GM10248 (cell line): Measurements from ENCODE around the gene ERMAP.
"Not testable (repeated sequence)": the region's sequence is repeated elsewhere in the genome, so short reads cannot be mapped to it uniquely, and the experiment has no call there.

Source experiments
- CTCF ChIA-PET: fragments of 300-600 bp; sonication (Branson Sonifier 250); formaldehyde crosslinking; extraction: SDS; loops from one replicate; lab custom pipeline; 2021; ENCODE audit warnings: antibody characterized with exemption; lab: Yijun Ruan, JAX
- POLR2A ChIA-PET: fragments of 350-650 bp; sonication (Branson Sonifier 250); formaldehyde crosslinking; extraction: SDS; loops from one replicate; lab custom pipeline; 2020; ENCODE audit warnings: antibody characterized with exemption; lab: Yijun Ruan, JAX
- DNase-seq: peaks from one replicate; pipeline ENCODE4 v3.0.0; 2012; ENCODE audit errors: extremely low spot score
- CTCF ChIP-seq: IDR thresholded peaks from 2 replicates; pipeline ENCODE4 v1.5.1; 2012; ENCODE audit warnings: mild to moderate bottlenecking, low read depth; ENCODE audit errors: extremely low read depth, missing control alignments, control extremely low read depth

The ERMAP gene

DNA sequence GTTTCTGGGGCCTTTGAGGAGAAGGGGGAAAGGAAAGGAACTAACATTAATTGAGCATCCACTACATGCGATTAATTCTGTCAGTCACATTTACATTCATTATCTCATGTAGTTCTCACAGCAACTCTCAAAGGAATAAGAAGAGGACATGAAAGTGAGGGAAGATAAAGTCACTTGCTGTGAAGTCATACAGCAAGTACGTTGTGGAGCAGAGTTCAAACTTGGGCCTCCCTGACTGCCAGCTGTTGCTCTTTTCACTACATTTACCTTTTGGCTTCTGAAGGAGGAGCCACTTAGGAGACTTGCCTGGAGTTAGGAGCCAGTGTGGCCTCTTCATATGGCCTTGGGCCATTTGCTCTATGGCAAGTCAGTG lies 35.7 kb downstream of the ERMAP start:
- DNase-seq: no peak
- CTCF ChIA-PET: no interaction called here
- POLR2A ChIA-PET: no interaction called here
- no peak for TF ChIP-seq CTCF

DNA sequence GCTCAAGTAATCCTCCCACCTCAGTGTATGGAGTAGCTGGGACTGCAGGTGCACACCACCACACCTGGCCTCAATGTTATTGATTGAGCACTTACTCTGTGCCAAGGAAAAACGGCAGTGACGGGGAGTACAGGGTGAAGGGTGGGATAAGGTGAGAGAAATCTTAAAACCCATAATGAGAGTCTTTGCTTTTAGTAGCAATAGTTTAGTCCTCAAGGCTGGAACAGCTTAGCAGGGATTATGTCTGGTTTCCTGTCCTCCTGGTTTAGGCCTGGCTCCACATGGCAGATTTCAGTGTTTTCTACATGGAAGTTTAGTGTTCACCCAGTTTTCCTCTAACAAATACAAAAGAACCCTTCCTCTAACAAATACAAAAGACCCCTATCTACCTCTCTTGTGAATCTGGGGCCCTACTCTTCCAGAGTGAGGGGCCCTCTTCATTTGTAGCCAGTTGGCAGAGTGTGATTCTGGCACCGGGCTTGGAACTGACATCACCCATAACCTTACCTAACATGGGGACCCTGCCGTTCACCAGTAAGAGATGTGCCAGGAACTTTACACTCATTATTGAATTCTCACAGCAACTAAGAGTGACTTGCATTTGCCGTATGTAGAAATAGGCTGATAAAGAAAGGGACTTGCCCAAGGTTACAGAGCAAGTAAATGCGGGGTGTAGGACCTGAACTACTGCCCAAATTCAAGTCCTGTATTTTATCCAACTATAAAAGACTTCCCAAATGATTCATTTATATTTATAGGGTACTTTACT lies 36.4 kb downstream of the ERMAP start:
- ChIA-PET POLR2A (interaction anchor here (0.6 kb wide), 1 partner anchor 319 kb away, joined by 5 read pairs; no protein-coding TSS in a partner anchor), CTCF (interaction anchor here (1.0 kb wide), 1 partner anchor 14 kb away, joined by 3 read pairs; no protein-coding TSS in a partner anchor)
- DNase-seq: no peak
- no peak for TF ChIP-seq CTCF

GRCh38 chr1:42856554-42856953 lies 39.6 kb downstream of the ERMAP start:
- POLR2A ChIA-PET: not testable (repeated sequence)

GRCh38 chr1:42859366-42859765 lies 42.4 kb downstream of the ERMAP start:
- CTCF ChIA-PET: interaction anchor here (0.9 kb wide), 1 partner anchor 9 kb away, joined by 3 read pairs; no protein-coding TSS in a partner anchor
- not testable (repeated sequence) for DNase-seq

More at GRCh38 chr1:42856554-42856953, 39.6 kb downstream of the ERMAP start:
- CTCF ChIA-PET, DNase-seq: not testable (repeated sequence)

DNA sequence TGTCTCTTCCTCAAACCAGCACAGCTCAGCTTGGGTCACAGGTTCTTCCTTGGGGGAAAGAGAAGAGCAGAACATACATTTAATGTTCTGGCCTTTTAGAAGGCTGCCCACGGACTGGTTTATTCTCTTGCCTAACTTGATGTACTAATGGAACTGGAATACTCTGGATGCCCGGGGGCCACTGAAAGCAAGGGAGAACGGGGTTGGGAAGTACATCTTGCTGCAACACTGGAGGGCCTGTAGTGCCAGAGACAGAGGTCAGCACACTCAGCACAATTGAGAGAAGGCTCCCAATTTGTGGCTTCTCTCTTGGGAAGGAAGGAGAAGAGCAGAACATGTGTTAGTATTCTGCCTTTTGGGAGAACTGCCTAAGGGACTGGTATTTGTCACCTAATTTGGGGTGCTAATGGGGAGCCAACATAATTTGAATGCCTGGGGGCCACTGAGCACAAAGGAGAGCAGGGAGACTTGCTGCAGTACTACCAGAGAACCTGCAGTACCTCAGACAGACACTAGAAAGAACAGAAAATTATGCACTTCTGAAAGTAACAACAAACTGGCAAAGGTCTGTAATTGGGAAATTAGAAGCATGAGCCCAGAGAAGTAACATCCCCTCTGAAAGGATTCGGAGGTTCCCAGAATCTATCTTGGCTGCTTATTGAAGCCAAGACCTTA lies 43.6 kb downstream of the ERMAP start:
- DNase-seq: no peak
- no peak for TF ChIP-seq CTCF
- ChIA-PET CTCF (no interaction called here), POLR2A (no interaction called here)

More at GRCh38 chr1:42859366-42859765, 42.4 kb downstream of the ERMAP start:
- POLR2A ChIA-PET: not testable (repeated sequence)

DNA sequence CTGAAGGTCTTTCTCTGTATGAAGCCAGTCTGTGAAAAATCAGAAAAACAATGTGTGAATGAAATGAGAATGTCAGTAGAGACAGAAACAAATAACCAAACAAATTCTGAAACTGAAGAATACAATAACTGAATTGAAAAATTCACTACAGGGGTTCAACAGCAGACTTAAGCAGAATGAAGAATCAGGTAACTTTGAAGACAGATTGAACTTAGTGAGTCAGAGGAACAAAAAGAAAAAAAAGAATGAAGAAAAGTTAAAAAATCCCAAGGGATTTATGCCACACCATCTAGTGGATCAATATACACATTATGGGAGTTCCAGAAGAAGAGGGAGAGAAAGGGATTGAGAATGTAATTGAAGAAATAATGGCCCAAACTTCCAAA lies 44.1 kb downstream of the ERMAP start:
- POLR2A ChIA-PET: no interaction called here
- no peak for DNase-seq
- TF ChIP-seq CTCF: no peak
- CTCF ChIA-PET: no interaction called here

DNA sequence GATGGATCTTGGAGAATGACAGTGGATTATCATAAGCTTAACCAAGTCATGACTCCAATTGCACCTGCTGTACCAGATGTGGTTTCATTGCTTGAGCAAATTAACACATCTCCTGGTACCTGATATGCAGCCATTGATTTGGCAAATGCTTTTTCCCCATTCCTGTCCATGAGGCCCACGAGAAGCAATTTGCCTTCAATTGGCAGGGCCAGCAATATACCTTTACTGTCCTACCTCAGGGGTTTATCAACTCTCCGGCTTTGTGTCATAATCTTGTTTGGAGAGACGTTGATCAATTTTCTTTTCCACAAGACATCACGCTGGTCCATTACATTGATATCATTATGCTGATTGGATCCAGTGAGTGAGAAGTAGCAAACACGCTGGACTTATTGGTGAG lies 49.6 kb downstream of the ERMAP start:
- no peak for TF ChIP-seq CTCF
- no peak for DNase-seq
- CTCF ChIA-PET: interaction anchor here (1.5 kb wide), 1 partner anchor 88 kb away, joined by 3 read pairs; no protein-coding TSS in a partner anchor
- POLR2A ChIA-PET: no interaction called here

DNA sequence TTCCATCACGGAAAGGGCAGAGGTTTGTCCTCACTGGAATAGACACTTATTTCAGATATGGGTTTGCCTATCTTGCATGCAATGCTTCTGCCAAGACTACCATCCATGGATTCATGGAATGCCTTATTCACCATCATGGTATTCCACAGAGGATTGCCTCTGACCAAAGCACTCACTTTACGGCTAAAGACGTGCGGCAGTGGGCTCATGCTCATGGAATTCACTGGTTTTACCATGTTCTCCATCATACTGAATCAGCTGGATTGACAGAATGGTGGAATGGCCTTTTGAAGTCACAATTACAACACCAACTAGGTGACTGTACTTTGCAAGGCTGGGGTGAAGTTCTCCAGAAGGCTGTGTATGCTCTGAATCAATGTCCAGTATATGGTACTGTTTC lies 51.5 kb downstream of the ERMAP start:
- DNase-seq, POLR2A ChIA-PET, CTCF ChIA-PET: not testable (repeated sequence)

GRCh38 chr1:42869254-42869653 lies 52.3 kb downstream of the ERMAP start:
- POLR2A ChIA-PET, CTCF ChIA-PET: not testable (repeated sequence)

DNA sequence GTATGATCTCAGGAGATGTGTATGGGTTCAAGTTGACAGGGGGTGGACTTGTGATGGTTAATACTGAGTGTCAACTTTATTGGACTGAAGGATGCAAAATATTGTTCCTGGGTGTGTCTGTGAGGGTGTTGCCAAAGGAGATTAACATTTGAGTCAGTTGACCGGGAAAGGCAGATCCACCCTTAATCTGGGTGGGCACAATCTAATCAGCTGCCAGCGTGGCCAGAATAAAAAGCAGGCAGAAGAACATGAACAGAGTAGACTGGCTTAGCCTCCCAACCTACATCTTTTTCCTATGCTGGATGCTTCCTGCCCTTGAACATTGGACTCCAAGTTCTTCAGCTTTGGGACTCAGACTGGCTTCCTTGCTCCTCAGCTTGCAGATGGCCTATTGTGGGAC lies 52.8 kb downstream of the ERMAP start:
- POLR2A ChIA-PET, CTCF ChIA-PET, DNase-seq: not testable (repeated sequence)

More at GRCh38 chr1:42869254-42869653, 52.3 kb downstream of the ERMAP start:
- not testable (repeated sequence) for DNase-seq

DNA sequence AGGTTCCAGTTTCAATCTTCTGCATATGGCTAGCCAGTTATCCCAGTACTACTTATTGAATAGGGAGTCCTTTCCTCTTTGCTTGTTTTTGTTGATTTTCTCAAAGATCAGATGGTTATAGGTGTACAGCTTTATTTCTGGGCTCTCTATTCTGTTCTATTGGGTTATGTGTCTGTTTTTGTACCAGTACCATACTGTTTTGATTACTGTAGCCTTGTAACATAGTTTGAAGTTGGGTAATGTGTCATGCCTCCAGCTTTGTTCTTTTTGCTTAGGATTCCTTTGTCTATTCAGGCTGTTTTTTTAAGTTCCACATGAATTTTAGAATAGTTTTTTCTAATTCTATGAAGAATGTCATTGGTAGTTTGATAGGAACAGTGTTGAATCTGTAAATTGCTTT lies 56.2 kb downstream of the ERMAP start:
- POLR2A ChIA-PET, CTCF ChIA-PET, DNase-seq: not testable (repeated sequence)
